ENCODE results near the gene PKIG. TPM values are rescaled to one million over a fixed set of nuclear protein-coding genes. Genes with fewer than 3 reads are reported as not detected.

Gene PKIG
- total and polyA plus RNA-seq, 9 of the 15 experiments (the other 6 are each of a cell fraction or from before 2014, with no cell fraction given): 0.13 to 7.0 (median 4.7) TPM

- Histone ChIP-seq H3K36me3 (ENCODE audit: control insufficient read depth, insufficient read depth, low read length) (no peaks in the 10 kb centered on the region), H3K9me3 (replicated peaks; ENCODE audit: control insufficient read depth, insufficient read depth, low read depth, low read length) (no peaks in the 10 kb centered on the region), H3K27ac (ENCODE audit: extremely low read depth, low read depth, low read length) (peak overlapping the region; percentile 14; the same call in 1 of the 3 replicates), H4K20me1 (replicated peaks; ENCODE audit: control insufficient read depth, insufficient read depth, low read length) (no peaks in the 10 kb centered on the region), H3K9me1 (ENCODE audit: control insufficient read depth, insufficient read depth, low read length) (no peaks in the 10 kb centered on the region), H3K4me3 (no peak overlapping the region), H2AFZ (ENCODE audit: low read depth, low read length) (no peak overlapping the region), H3K9ac (ENCODE audit: insufficient read depth in 1 of 2, low read depth in 2 of 2, low read length in 2 of 2) (no peak overlapping the region), H3K79me2 (ENCODE audit: control insufficient read depth, insufficient read depth, low read length) (no peaks in the 10 kb centered on the region), H3K4me2 (ENCODE audit: insufficient read depth, low read length) (peak overlapping the region; percentile 9; the same call in 1 of the 2 replicates), H3K27me3 (ENCODE audit: control insufficient read depth in 2 of 2, insufficient read depth in 2 of 2, low read length in 2 of 2) (no peaks in the 10 kb centered on the region), H3K4me1 (replicated peaks in 1 of 2; ENCODE audit: control insufficient read depth in 2 of 2, insufficient read depth in 2 of 2, low read length in 2 of 2) (peaks cover 9 to 31% of the 10 kb centered on the region in 2 experiments; a peak in 4 of 5 replicates)
- no peak for TF ChIP-seq BHLHE40 (IDR thresholded peaks at IDR 0.05; ENCODE audit: low read length)
- peak; percentile 89 for TF ChIP-seq ZKSCAN1 (IDR thresholded peaks at IDR 0.05; ENCODE audit: low read depth, low read length)
- ChIA-PET CTCF (ENCODE audit: low intra/inter-chr PET ratio) (no interaction called here), POLR2A (no interaction called here)
- intact Hi-C loops (cut with micrococcal nuclease): no loop called here
- DNase-seq (ENCODE audit: extremely low read depth in 1 of 4, low spot score in 3 of 4) (no peak), FAIRE-seq (no peak), ATAC-seq (no peak)
- in situ Hi-C loops (cut with MboI): no loop called here
- no TSS peak for BruUV-seq (replicated peaks)
- 12% methylated on average over 3 of the region's 3 CpGs for WGBS (ENCODE audit: insufficient coverage, low coverage, missing lambda C conversion rate)
Observed at GRCh38 chr20:44552568-44552949, 29.8 kb upstream of the PKIG start.

- DNase-seq (ENCODE audit: extremely low read depth in 1 of 4, low spot score in 3 of 4): peak in 1 of 4 experiments; percentile 33
- peak; percentile 54 for ATAC-seq
- FAIRE-seq: peak; percentile 44
- H3K36me3 ChIP-seq (ENCODE audit: control insufficient read depth, insufficient read depth, low read length): no peaks in the 10 kb centered on the region
- no peak overlapping the region for H3K4me3 ChIP-seq
- in situ Hi-C loops (cut with MboI): no loop called here
- peak overlapping the region; percentile 30; the same call in 2 of the 3 replicates for H3K27ac ChIP-seq (ENCODE audit: extremely low read depth, low read depth, low read length)
- intact Hi-C loops (cut with micrococcal nuclease): no loop called here
- no peaks in the 10 kb centered on the region for H4K20me1 ChIP-seq (replicated peaks; ENCODE audit: control insufficient read depth, insufficient read depth, low read length)
- POLR2A ChIA-PET: interaction anchor here (0.6 to 1.4 kb wide), 5 partner anchors 9 to 263 kb away, joined by 3 read pairs; no protein-coding TSS in a partner anchor
- H3K9me1 ChIP-seq (ENCODE audit: control insufficient read depth, insufficient read depth, low read length): no peaks in the 10 kb centered on the region
- H2AFZ ChIP-seq (ENCODE audit: low read depth, low read length): peak overlapping the region; percentile 35; the same call in 1 of the 2 replicates
- WGBS (ENCODE audit: insufficient coverage, low coverage, missing lambda C conversion rate): 8% methylated on average over 6 of the region's 6 CpGs
- peaks cover 9 to 31% of the 10 kb centered on the region in 2 experiments; a peak in 4 of 5 replicates for H3K4me1 ChIP-seq (replicated peaks in 1 of 2; ENCODE audit: control insufficient read depth in 2 of 2, insufficient read depth in 2 of 2, low read length in 2 of 2)
- H3K9me3 ChIP-seq (replicated peaks; ENCODE audit: control insufficient read depth, insufficient read depth, low read depth, low read length): no peaks in the 10 kb centered on the region
- CTCF ChIA-PET (ENCODE audit: low intra/inter-chr PET ratio): no interaction called here
- H3K9ac ChIP-seq (ENCODE audit: insufficient read depth in 1 of 2, low read depth in 2 of 2, low read length in 2 of 2): no peak overlapping the region
- no TSS peak for BruUV-seq (replicated peaks)
- H3K27me3 ChIP-seq (ENCODE audit: control insufficient read depth in 2 of 2, insufficient read depth in 2 of 2, low read length in 2 of 2): no peaks in the 10 kb centered on the region
- no peaks in the 10 kb centered on the region for H3K79me2 ChIP-seq (ENCODE audit: control insufficient read depth, insufficient read depth, low read length)
- peak overlapping the region; percentile 9; the same call in 1 of the 2 replicates for H3K4me2 ChIP-seq (ENCODE audit: insufficient read depth, low read length)
- peak; percentile 19 to 29; a peak in 2 of 4 replicates for TF ChIP-seq KDM1A (IDR thresholded peaks at IDR 0.05)
- peak; percentile 70; the same call in 1 of the 2 replicates for TF ChIP-seq SMARCA4 (IDR thresholded peaks at IDR 0.05)
- TF ChIP-seq ILK (tag; IDR thresholded peaks at IDR 0.05; ENCODE audit: borderline replicate concordance, low read depth): no peak
- 0 out of 2 replicates have a peak, but pooled peaks have one; percentile 20 for TF ChIP-seq C11orf30 (IDR thresholded peaks at IDR 0.05; ENCODE audit: low read depth)
- TF ChIP-seq ZNF197 (CRISPR knock-in tag; IDR thresholded peaks at IDR 0.05; ENCODE audit: low read depth): 0 out of 2 replicates have a peak, but pooled peaks have one; percentile 64
- TF ChIP-seq ZNF384 (IDR thresholded peaks at IDR 0.05; ENCODE audit: low read depth, low read length): 0 out of 2 replicates have a peak, but pooled peaks have one; percentile 25
- TF ChIP-seq POLR2AphosphoS2 (IDR thresholded peaks at IDR 0.05; ENCODE audit: low read length): no peak
- no peak for TF ChIP-seq ZBTB33 (CRISPR knock-in tag; IDR thresholded peaks at IDR 0.05)
- TF ChIP-seq SMARCE1 (IDR thresholded peaks at IDR 0.05): peak; percentile 58; the same call in 1 of the 2 replicates
Observed at GRCh38 chr20:44552950-44553908, 29.1 kb upstream of the PKIG start.

All from K562 (cell line).